Measurements from ENCODE around the gene BCL2. TPM values are rescaled to one million over a fixed set of nuclear protein-coding genes. Genes with fewer than 3 reads are reported as not detected.

Gene BCL2
- total RNA-seq, 2 experiments from 2014 or later = 102 to 109 TPM

- peaks cover 66% of the 10 kb centered on the region for H3K4me1 Mint-ChIP-seq
- DNase-seq = no peak
- POLR2A ChIA-PET = no interaction called here
- CTCF ChIA-PET = interaction anchor here (1.8 kb wide), 1 partner anchor 216 kb away, joined by 5 read pairs; the partner anchor contains the start of gene BCL2
- peak overlapping the region; percentile 3 for H3K4me3 Mint-ChIP-seq
- peaks cover 51% of the 10 kb centered on the region for H3K27me3 Mint-ChIP-seq
- H3K9me3 Mint-ChIP-seq = peaks cover 6% of the 10 kb centered on the region
- H3K36me3 Mint-ChIP-seq (ENCODE audit: low read depth) = peaks cover 17% of the 10 kb centered on the region
- peak overlapping the region; percentile 32 for H3K27ac Mint-ChIP-seq
Observed at GRCh38 chr18:63102941-63103744, 216.4 kb downstream of the BCL2 start.

GRCh38 chr18:63100630-63101055, 218.9 kb downstream of the BCL2 start:
- H3K9me3 Mint-ChIP-seq = peaks cover 6% of the 10 kb centered on the region
- ChIA-PET CTCF (interaction anchor here (1.4 kb wide), 1 partner anchor 338 kb away, joined by 3 read pairs; no protein-coding TSS in a partner anchor), POLR2A (no interaction called here)
- H3K27ac Mint-ChIP-seq = no peak overlapping the region
- H3K4me3 Mint-ChIP-seq = no peak overlapping the region
- H3K27me3 Mint-ChIP-seq = peaks cover 61% of the 10 kb centered on the region
- H3K4me1 Mint-ChIP-seq = peaks cover 55% of the 10 kb centered on the region
- H3K36me3 Mint-ChIP-seq (ENCODE audit: low read depth) = peaks cover 14% of the 10 kb centered on the region
- DNase-seq = no peak

GRCh38 chr18:63099848-63100629, 219.5 kb downstream of the BCL2 start:
- Mint-ChIP-seq H3K27ac (no peak overlapping the region), H3K27me3 (peaks cover 62% of the 10 kb centered on the region), H3K9me3 (peaks cover 6% of the 10 kb centered on the region), H3K36me3 (ENCODE audit: low read depth) (peaks cover 14% of the 10 kb centered on the region), H3K4me3 (no peak overlapping the region), H3K4me1 (peaks cover 51% of the 10 kb centered on the region)
- DNase-seq = no peak
- CTCF ChIA-PET = interaction anchor here (1.2 kb wide), 1 partner anchor 84 kb away, joined by 3 read pairs; no protein-coding TSS in a partner anchor
- POLR2A ChIA-PET = no interaction called here

GRCh38 chr18:63099091-63099840, 220.3 kb downstream of the BCL2 start:
- Mint-ChIP-seq H3K4me1 (peaks cover 49% of the 10 kb centered on the region), H3K9me3 (peaks cover 6% of the 10 kb centered on the region), H3K27me3 (peaks cover 56% of the 10 kb centered on the region), H3K27ac (no peak overlapping the region), H3K36me3 (ENCODE audit: low read depth) (peaks cover 10% of the 10 kb centered on the region), H3K4me3 (no peak overlapping the region)
- ChIA-PET POLR2A (no interaction called here), CTCF (interaction anchor here (1.2 kb wide), 1 partner anchor 83 kb away, joined by 3 read pairs; no protein-coding TSS in a partner anchor)
- DNase-seq = no peak

GRCh38 chr18:63098018-63098981, 221.3 kb downstream of the BCL2 start:
- no peak overlapping the region for H3K4me3 Mint-ChIP-seq
- peak; percentile 70 for DNase-seq
- peak overlapping the region; percentile 61 for H3K27ac Mint-ChIP-seq
- H3K4me1 Mint-ChIP-seq = peaks cover 49% of the 10 kb centered on the region
- POLR2A ChIA-PET = no interaction called here
- peaks cover 6% of the 10 kb centered on the region for H3K9me3 Mint-ChIP-seq
- H3K36me3 Mint-ChIP-seq (ENCODE audit: low read depth) = peaks cover 8% of the 10 kb centered on the region
- CTCF ChIA-PET = no interaction called here
- peaks cover 58% of the 10 kb centered on the region for H3K27me3 Mint-ChIP-seq

- DNase-seq = no peak
Observed at GRCh38 chr18:63097178-63097577, 222.4 kb downstream of the BCL2 start.

GRCh38 chr18:63096327-63096874, 223.2 kb downstream of the BCL2 start:
- Mint-ChIP-seq H3K27ac (no peak overlapping the region), H3K9me3 (no peaks in the 10 kb centered on the region), H3K27me3 (peaks cover 51% of the 10 kb centered on the region), H3K4me1 (peaks cover 37% of the 10 kb centered on the region), H3K4me3 (no peak overlapping the region), H3K36me3 (ENCODE audit: low read depth) (no peaks in the 10 kb centered on the region)
- ChIA-PET CTCF (interaction anchor here (1.0 to 1.3 kb wide), 3 partner anchors 20 to 80 kb away, joined by 3 to 4 read pairs (median 3); no protein-coding TSS in a partner anchor), POLR2A (interaction anchor here (1.5 kb wide), 1 partner anchor 326 kb away, joined by 3 read pairs; the partner anchor contains the start of gene VPS4B)
- no peak for DNase-seq

More at GRCh38 chr18:63097178-63097577, 222.4 kb downstream of the BCL2 start:
- peaks cover 3% of the 10 kb centered on the region for H3K36me3 Mint-ChIP-seq (ENCODE audit: low read depth)
- no peak overlapping the region for H3K4me3 Mint-ChIP-seq
- ChIA-PET CTCF (no interaction called here), POLR2A (no interaction called here)
- H3K4me1 Mint-ChIP-seq = peaks cover 42% of the 10 kb centered on the region
- H3K27me3 Mint-ChIP-seq = peaks cover 55% of the 10 kb centered on the region
- no peak overlapping the region for H3K27ac Mint-ChIP-seq
- peaks cover 2% of the 10 kb centered on the region for H3K9me3 Mint-ChIP-seq

- peaks cover 34% of the 10 kb centered on the region for H3K4me1 Mint-ChIP-seq
- CTCF ChIA-PET = interaction anchor here (1.0 to 1.3 kb wide), 3 partner anchors 21 to 79 kb away, joined by 3 to 4 read pairs (median 3); no protein-coding TSS in a partner anchor
- no peaks in the 10 kb centered on the region for H3K9me3 Mint-ChIP-seq
- H3K27ac Mint-ChIP-seq = no peak overlapping the region
- H3K36me3 Mint-ChIP-seq (ENCODE audit: low read depth) = no peaks in the 10 kb centered on the region
- no peak overlapping the region for H3K4me3 Mint-ChIP-seq
- peaks cover 48% of the 10 kb centered on the region for H3K27me3 Mint-ChIP-seq
- no peak for DNase-seq
- POLR2A ChIA-PET = interaction anchor here (1.5 kb wide), 1 partner anchor 327 kb away, joined by 3 read pairs; the partner anchor contains the start of gene VPS4B
Observed at GRCh38 chr18:63095768-63096167, 223.8 kb downstream of the BCL2 start.

GRCh38 chr18:63091671-63092364, 227.8 kb downstream of the BCL2 start:
- H3K27ac Mint-ChIP-seq = no peak overlapping the region
- POLR2A ChIA-PET = no interaction called here

GRCh38 chr18:63090334-63090733, 229.2 kb downstream of the BCL2 start:
- DNase-seq = no peak
- H3K4me3 Mint-ChIP-seq = no peak overlapping the region
- peaks cover 25% of the 10 kb centered on the region for H3K27me3 Mint-ChIP-seq
- CTCF ChIA-PET = no interaction called here
- POLR2A ChIA-PET = interaction anchor here (0.6 kb wide), 1 partner anchor 202 kb away, joined by 3 read pairs; no protein-coding TSS in a partner anchor
- no peaks in the 10 kb centered on the region for H3K9me3 Mint-ChIP-seq
- H3K27ac Mint-ChIP-seq = no peak overlapping the region
- H3K36me3 Mint-ChIP-seq (ENCODE audit: low read depth) = no peaks in the 10 kb centered on the region
- H3K4me1 Mint-ChIP-seq = no peaks in the 10 kb centered on the region

More at GRCh38 chr18:63091671-63092364, 227.8 kb downstream of the BCL2 start:
- Mint-ChIP-seq H3K36me3 (ENCODE audit: low read depth) (no peaks in the 10 kb centered on the region), H3K9me3 (no peaks in the 10 kb centered on the region), H3K4me3 (no peak overlapping the region), H3K4me1 (no peaks in the 10 kb centered on the region), H3K27me3 (peaks cover 36% of the 10 kb centered on the region)
- CTCF ChIA-PET = no interaction called here
- no peak for DNase-seq

GRCh38 chr18:63089041-63089440, 230.5 kb downstream of the BCL2 start:
- no peaks in the 10 kb centered on the region for H3K9me3 Mint-ChIP-seq
- POLR2A ChIA-PET = no interaction called here
- H3K36me3 Mint-ChIP-seq (ENCODE audit: low read depth) = no peaks in the 10 kb centered on the region
- no peak for DNase-seq
- CTCF ChIA-PET = no interaction called here
- no peak overlapping the region for H3K4me3 Mint-ChIP-seq
- H3K27ac Mint-ChIP-seq = no peak overlapping the region
- no peaks in the 10 kb centered on the region for H3K4me1 Mint-ChIP-seq
- H3K27me3 Mint-ChIP-seq = peaks cover 22% of the 10 kb centered on the region

Measured in activated CD4-positive, alpha-beta memory T cell treated with anti-CD3 and anti-CD28 coated beads, Interleukin-2, amount 10 ng/mL, durations not matched to agents 7 days and 5 days (primary cell).